HUES6 (cell line): ENCODE measurements around the gene SRSF2.

Experiments
- H3K27ac ChIP-seq: 2 replicates; pipeline ENCODE4 v1.7.0; 2013; ENCODE audit warnings: low read depth, mild to moderate bottlenecking, low read length, inconsistent platforms
- H3K27me3 ChIP-seq: 2 replicates; pipeline ENCODE4 v1.6.1; 2013; ENCODE audit warnings: low read length; ENCODE audit not compliant: control insufficient read depth, insufficient read depth
- H3K36me3 ChIP-seq: 2 replicates; pipeline ENCODE4 v1.6.1; 2013; ENCODE audit warnings: low read length; ENCODE audit not compliant: control insufficient read depth, insufficient read depth
- H3K4me1 ChIP-seq: 2 replicates; pipeline ENCODE4 v1.6.1; 2013; ENCODE audit warnings: low read length; ENCODE audit not compliant: control insufficient read depth, insufficient read depth
- H3K4me3 ChIP-seq: 2 replicates; pipeline ENCODE4 v1.5.1; 2013; ENCODE audit warnings: low read depth, low read length
- H3K9ac ChIP-seq: one replicate; pipeline ENCODE4 v1.6.1; 2013; ENCODE audit warnings: mild to moderate bottlenecking, low read length
- H3K9me3 ChIP-seq: 2 replicates; pipeline ENCODE4 v1.6.1; 2013; ENCODE audit warnings: low read depth, low read length; ENCODE audit not compliant: control insufficient read depth, insufficient read depth

SRSF2 gene

DNA sequence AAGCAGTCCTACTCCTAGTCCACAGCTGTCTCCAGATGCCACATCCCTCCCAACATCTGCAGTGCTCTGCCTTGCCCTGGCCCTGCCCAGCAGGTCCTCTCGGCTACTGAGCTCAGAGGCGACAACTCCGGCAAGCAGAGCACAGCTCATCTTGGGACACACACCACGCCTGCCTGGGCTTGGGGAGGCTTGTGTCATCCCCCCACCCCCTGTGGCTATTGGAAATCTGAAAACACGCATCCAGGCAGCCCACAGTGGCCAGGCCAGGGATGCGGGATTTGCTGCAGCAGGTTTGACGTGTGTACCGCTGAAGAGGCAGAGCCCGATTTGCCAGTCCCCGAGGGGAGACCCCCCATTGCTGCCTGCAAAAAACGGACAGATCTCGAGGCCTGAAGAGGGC is 51.8 kb downstream of the SRSF2 start:
- Histone ChIP-seq H3K27ac (no peak overlapping the region), H3K36me3 (peaks cover 3% of the 10 kb centered on the region), H3K4me3 (no peak overlapping the region), H3K4me1 (peaks cover 36% of the 10 kb centered on the region), H3K27me3 (no peaks in the 10 kb centered on the region), H3K9me3 (no peaks in the 10 kb centered on the region), H3K9ac (no peak overlapping the region)

DNA sequence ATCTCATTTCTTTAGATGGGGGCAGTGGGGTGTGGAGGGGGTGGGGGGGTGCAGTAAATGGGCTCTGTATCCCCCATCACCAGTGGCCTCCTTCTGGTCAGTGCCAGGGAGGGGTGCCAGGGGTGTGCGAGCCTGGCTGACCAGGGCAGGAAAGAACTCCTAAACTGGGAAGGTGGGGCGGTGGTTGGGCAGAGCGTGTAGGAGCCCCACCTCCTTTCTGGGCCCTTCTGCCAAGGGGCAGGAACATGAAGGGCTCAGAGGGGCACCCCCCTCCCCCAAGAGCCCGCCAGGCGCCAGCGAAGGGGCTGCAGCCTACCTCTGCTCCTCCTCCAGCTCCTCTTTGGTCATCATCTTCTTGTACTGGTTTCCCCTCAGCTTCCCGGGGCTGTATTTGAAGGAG is 52.4 kb downstream of the SRSF2 start:
- H3K4me1 ChIP-seq: peaks cover 36% of the 10 kb centered on the region
- H3K9ac ChIP-seq: no peak overlapping the region
- H3K27me3 ChIP-seq: no peaks in the 10 kb centered on the region
- no peak overlapping the region for H3K27ac ChIP-seq
- peaks cover 3% of the 10 kb centered on the region for H3K36me3 ChIP-seq
- H3K4me3 ChIP-seq: no peak overlapping the region
- no peaks in the 10 kb centered on the region for H3K9me3 ChIP-seq
